ENCODE data around the gene TMEM143.
A peak's percentile ranks its signal among the peaks of the same experiment; 100 is the strongest.
"Not testable (repeated sequence)": the region's sequence is repeated elsewhere in the genome, so short reads cannot be mapped to it uniquely, and the experiment has no call there.

TMEM143 gene

DNA sequence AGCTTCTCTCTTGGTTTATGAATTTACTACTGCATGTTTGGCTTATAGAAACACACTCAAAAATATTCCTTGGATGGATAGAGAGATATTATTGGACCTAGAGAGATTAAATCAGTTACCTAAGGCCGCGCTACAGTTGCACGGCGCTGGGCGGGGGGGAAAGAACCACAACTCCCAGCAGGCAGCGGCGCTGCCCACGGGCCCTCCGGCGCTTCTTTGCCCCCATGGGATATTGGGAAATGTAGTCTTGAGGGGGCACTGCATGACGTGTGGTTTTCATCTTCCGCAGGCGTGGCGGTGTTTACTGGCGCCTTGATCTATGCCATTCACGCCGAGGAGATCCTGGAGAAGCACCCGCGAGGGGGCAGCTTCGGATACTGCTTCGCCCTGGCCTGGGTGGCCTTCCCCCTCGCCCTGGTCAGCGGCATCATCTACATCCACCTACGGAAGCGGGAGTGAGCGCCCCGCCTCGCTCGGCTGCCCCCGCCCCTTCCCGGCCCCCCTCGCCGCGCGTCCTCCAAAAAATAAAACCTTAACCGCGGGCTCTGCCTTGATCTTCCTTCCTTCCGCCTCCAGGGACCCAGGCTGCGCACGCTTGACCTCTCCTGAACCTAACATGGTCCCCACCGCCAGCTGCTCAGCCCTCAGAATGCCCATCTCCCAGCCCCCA, 33.6 kb downstream of the TMEM143 start:
- DNase-seq (ENCODE audit: low read depth, low spot score): peak; percentile 73

DNA sequence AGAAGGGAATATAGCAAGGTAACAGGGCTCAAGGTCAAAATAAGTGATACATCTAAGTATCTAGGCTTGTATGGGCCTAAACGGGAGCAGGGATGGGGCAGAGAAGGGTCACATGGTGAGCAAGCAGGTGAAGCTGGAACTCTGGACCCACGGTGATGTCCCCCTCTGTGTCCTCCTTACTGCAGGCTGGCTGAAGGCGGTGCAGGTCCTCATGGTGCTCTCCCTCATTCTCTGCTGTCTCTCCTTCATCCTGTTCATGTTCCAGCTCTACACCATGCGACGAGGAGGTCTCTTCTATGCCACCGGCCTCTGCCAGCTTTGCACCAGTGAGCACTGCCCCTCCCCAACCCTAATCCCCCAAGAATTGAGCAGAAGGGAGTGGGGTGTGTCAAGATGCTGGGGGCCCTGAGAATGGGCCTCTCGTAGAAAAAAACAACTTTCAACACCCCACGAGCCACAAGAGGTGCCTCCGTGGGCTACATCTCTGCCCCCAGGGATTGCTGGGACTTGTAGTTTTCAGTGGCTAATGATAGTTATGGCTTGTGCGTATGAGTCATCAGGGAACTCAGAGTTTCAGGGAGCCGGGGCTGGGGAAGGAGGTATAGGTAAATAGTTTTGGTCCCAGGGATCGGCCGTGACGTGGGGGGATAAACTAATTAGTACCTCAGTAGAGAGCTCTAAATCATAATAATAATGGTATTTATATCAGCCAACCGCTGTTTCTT, 34.4 kb downstream of the TMEM143 start:
- DNase-seq (ENCODE audit: low read depth, low spot score): no peak

DNA sequence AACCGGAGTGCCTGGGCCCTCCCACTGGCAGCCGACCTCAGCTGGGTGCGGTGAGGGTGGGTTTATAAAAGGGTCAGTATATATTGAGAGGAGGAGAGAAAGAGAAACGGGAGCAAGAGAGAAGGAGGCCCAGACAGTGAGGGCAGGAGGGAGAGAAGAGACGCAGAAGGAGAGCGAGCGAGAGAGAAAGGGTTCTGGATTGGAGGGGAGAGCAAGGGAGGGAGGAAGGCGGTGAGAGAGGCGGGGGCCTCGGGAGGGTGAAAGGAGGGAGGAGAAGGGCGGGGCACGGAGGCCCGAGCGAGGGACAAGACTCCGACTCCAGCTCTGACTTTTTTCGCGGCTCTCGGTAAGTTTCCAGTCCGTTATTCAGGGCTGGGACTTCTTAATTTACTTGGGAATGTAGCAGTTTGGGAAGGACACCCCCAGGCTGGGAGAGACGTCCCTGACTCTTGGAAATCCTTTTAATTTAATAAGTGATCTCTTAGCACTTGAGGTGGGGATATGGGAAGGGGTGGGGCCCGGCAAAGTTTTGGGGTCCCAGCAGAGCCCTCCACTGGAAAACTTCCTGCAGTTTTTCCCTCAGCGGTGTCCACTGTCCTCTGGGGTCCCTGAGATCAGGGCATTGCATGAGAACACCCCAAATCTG, 38.4 kb downstream of the TMEM143 start, which contains the start of gene EMP3:
TSS of gene EMP3 (plus strand) at position 288 of the 646 bp plus-strand sequence. CDS start 1,293 bp downstream, outside the sequence.
- DNase-seq (ENCODE audit: low read depth, low spot score): peak; percentile 67

DNA sequence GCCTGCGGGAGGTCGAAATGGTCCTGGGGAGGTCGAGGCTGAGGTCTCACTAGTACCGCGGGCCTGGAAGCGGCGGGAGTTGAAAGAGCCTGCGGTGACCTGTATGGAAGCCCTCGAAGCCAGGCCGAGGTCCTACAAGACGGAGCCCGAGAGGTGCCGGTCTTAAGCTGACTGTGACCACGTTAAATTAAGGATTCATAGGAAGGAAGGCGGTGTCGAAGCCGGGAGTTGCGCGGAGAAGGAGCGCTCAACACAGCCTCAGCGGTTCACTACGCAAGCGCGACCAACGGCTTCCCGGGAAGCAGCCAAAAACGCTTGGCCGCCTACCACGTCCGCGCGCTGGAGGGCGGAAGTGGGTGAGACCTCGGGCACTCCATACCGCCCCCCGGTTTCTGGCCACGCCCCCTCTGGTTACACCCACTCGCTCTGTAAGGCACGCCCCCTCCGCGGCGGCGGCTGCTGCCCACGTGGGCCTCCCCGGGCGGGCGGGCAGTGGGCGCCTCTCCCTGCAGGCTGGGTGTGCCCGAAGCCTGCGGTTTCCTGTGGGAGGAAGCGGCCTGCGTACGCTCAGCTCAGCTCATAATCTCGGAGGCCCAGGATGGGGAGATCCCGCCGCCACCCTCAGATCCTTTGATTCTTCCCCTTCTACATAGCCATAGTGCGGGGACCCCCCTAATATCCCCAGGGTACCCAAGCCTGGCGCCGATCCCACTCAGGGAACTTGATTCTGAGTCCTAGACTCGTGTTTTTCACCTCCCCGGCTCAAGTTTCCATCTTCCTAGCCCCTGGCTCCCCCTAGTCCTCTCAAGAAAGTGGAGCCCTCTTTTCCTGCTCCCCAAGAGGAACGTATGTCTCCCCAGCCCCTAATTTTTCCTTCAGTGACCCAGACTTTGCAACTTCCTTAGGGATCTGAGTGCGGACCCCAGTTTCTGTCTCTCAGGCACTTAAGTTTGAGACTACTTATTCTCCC, 41.8 kb downstream of the TMEM143 start:
- peak; percentile 98 for DNase-seq (ENCODE audit: low read depth, low spot score)

DNA sequence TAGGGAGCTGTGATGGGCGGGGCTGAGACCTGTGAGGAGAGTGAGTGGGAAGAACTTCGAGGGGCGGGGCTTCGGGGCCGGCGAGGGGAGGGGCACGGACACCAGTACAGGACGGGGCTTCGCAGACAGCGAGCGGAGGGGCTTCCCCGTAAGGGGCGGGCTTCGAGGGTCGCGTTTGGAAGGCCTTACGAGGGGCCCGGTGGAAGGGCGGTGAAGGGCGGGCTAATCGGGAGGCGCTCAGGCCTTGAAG, 42.4 kb downstream of the TMEM143 start:
- DNase-seq (ENCODE audit: low read depth, low spot score): peak; percentile 90

DNA sequence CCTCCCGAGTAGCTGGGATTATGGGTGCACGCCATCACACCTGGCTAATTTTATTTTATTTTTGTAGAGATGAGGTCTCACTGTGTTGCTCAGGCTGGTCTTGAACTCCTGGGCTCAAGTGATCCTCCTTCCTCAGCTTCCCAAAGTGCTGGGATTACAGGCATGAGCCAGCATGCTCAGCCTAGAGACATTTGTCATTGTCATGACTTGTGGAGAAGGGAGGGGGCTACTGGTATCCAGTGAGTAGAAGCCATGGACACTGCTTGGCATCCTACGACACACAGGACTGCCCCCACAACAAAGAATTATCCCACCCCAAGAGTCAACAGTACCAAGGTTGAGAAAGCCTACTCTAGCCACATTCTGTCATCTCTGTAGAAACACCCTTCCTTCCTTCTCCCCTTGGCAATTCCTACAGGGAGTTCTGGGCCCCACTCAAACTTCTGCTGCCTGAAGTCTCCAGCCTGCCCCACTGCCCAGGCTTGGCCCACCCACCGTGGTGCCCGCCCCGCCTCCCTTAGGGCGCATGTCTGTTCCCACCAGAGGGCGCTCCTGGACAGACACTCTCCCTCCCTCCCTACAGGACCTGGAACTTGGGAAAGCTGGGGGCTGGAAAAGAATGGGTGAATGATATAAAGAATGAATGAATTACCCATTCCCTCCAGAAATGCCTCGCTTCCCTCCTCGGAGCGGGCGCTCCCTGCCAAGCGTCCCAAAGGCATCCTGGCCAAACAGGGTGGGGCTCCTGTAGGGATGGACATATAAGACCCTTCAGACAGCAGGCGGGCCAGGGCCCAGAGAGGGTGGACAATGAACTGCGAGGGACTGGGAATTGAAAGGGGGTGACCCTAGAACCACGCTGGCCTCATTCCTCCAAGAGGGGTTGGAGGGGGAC, 43.8 kb downstream of the TMEM143 start:
- DNase-seq (ENCODE audit: low read depth, low spot score): peak; percentile 58

DNA sequence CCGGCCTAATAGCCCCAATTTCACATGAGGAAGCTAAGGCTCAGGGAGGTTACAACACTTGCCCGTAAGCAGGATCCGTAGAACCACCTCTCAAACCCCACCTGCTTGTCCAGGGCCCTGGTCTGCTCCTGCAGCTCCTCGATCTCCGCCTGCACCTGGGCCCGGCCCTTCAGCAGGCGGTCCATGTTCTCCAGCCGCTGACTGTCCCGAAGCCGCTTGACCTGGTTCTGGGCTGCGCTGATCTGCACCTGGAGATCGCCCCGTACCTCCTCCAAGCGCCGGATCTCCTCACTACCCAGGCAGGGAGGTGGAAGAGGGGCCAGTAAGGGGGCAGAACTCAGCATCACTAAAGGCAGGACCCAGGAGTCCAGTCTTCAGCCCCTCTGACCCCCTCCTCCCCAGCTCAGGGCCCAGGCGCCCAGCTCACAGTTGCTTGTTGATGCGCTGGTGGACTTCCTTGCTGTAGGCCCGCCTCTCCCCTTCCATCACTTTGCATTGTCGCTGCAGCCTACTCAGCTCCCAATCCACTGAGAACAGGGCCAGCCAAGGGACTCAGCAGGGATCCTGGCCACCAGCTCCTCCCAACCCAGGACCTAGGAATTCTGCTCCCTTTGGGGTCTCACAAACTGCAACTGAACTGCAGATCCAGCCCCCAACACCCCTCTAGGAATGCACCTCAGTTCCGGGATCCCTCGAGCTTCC, 45.3 kb downstream of the TMEM143 start:
- no peak for DNase-seq (ENCODE audit: low read depth, low spot score)

DNA sequence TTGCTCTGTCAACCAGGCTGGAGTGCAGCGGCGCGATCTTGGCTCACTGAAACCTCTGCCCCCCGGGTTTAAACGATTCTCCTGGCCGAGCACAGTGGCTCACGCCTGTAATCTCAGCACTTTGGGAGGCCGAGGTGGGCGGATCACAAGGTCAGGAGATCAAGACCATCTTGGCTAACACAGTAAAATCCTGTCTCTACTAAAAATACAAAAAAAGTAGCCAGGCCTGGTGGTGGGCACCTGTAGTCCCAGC, 46.1 kb downstream of the TMEM143 start:
- DNase-seq (ENCODE audit: low read depth, low spot score): not testable (repeated sequence)

DNA sequence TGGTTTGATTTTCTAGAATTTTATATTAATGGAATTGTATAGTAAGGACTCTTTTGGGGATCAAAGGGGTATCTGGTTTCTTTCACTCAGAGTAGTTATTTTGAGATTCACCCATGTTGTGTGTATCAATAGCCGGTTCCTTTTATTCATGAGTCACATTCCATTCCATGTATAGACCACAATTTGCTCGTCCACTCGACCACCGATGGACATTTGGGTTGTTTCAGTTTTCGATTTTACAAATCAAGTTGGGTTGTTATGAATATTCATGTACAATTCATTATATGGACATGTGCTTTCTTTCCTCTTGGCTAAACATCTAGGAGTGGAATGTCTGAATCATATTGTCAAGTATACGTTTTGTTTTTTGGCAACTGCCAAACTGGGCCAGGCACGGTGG, 48.0 kb downstream of the TMEM143 start:
- no peak for DNase-seq (ENCODE audit: low read depth, low spot score)

DNA sequence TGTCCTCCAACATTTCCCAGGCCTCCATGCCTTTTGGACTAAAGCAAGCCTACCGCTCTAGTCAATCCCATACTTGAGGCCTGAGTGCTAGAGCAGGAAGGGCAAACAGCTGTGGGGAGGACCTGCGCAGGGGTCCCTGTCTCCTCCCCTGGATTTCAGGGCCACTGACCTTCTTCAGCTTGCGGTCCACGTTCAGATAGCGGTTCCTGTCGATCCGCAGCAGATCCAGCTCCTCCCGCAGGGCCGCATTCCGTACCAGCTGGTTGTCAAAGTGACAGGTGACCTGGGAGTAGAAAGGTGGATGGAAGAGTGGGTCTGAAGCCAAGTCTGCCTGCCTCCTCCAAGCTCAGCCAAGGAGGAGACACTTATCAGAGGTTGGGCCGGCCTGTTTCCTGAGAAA, 52.4 kb downstream of the TMEM143 start:
- DNase-seq (ENCODE audit: low read depth, low spot score): no peak

DNA sequence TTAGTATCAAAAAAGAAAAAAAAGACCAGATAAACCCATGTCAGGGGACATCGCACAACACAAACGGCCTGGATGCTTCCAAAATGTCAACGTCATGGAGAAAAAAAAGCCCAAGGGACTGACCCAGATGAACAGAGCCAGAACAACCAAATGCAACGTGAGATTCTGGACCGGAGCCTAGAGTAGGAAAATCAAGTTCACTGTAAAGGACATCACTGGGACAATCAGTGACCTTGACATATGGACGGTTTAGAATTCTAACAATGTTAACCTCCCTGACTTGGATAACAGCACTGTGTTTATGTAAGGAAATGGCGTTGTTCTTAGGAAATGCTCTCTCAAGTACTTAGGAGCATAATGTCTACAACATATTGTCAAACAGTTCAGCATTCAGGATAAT, 53.5 kb downstream of the TMEM143 start:
- DNase-seq (ENCODE audit: low read depth, low spot score): no peak

DNA sequence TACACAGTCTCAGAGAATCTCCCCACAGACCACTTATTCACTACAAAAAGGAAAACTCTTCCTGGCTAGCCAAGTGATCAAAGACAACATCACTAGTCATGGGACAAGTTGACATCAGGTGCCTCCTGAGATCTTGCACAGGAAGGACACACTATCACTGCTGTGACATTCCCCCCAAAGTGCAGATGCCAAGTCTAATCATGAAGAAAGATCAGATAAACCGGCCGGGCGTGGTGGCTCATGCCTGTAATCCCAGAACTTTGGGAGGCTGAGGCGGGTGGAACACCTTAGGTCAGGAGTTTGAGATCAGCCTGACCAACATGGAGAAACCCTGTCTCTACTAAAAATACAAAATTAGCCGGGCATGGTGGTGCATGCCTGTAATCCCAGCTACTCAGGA, 54.0 kb downstream of the TMEM143 start:
- DNase-seq (ENCODE audit: low read depth, low spot score): not testable (repeated sequence)

DNA sequence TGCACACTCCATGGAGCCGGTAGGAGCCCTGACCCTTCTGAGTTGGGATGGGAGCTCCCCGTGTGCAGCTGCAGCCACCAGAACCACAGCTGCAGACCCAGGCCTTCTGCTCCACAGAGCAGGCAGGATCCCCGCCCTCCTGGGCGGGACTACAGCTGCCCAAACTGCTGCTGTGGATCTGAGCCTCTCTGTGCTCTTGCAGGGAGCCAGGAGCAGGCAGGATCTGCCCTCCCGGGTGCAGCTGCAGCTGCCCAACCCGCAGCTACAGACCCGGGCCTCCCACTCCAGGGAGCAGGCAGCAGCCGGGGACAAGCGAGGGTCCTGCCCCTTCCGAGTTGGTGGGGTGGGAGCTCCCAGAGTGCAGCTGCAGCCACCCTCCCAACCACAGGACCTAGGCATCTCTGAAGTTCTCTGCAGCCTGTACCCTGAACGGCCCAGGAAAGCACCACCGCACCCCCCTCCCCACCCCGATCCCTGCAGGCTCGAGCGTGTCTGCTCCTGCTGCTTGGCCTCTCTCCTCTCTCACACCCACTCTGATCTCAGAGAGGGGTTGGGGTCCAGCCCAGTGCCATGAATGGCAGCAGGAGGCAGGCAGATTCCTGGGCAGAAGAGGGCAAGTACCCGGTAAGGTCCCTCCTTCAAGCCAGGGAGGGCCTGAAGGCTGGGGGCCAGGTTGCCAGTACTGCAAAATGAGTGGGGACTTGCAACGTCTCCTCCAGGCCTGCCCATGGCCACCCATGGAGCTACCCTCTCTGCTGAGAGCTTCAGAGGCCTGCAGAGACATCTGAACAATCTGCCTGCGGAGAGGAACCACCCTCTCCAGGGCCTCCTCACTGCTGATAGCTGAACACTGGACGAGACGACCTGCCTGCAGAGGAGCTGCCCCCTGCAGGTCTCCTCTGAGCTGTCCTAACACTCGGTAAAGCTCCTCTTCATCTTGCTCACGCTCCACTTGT, 54.8 kb downstream of the TMEM143 start:
- no peak for DNase-seq (ENCODE audit: low read depth, low spot score)

DNA sequence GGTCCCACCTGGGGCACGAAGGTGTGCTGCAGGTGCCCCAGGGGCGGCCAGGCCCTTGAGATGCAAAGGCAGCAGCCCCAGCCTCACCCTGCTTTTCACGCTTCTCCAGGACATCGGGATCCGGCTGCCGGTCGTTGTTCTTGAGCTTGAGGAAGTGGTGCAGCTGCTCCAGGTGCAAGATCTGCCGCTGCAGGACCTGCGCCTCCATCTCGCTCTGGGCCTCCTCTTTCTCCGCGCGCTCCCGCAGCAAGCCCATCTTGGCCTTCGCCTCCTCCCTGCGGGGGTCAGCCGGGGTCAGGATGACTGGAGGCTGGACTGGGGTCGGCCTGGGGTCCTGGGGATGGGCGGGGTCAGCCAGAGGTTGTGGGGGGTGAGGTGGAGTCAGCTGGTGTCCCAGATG, 59.9 kb downstream of the TMEM143 start:
- DNase-seq (ENCODE audit: low read depth, low spot score): no peak

DNA sequence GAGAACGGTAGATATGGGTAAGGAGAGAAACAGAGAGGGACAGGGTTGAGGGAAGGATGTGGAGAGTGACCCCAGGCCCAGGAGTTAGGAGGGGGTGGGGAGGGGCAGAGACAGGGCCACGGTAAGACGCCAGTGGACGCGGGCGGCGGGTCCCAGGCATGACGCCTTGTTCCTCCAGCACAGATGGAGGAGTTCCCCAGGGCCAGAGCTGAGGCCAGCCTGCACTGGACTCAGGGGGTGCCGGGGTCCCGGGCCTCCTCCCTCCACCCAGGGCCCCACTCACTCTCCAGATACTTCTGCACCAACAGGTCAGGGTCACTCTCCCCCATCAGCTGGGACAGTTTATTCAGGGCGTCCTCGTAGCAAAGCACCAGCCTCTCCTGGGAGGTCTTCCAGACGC, 60.4 kb downstream of the TMEM143 start:
- no peak for DNase-seq (ENCODE audit: low read depth, low spot score)

DNA sequence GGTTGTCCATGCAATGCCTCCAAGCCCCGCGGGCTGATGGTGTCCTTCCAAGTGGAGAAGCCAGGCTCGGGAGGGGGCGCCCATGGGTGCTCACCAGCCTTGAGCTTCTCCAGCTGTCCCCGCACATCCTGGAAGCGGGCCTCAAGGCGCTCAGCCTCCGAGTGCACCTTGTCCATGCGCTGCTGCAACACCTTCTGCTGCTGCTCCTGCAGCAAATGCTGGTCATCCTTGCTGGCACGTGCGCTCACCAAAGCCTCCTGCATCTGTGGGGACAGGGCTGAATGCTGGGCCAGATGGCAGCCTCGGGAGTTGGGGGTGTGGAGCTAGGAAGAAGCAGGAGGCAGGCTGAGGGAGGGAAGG, 61.2 kb downstream of the TMEM143 start:
- no peak for DNase-seq (ENCODE audit: low read depth, low spot score)

DNA sequence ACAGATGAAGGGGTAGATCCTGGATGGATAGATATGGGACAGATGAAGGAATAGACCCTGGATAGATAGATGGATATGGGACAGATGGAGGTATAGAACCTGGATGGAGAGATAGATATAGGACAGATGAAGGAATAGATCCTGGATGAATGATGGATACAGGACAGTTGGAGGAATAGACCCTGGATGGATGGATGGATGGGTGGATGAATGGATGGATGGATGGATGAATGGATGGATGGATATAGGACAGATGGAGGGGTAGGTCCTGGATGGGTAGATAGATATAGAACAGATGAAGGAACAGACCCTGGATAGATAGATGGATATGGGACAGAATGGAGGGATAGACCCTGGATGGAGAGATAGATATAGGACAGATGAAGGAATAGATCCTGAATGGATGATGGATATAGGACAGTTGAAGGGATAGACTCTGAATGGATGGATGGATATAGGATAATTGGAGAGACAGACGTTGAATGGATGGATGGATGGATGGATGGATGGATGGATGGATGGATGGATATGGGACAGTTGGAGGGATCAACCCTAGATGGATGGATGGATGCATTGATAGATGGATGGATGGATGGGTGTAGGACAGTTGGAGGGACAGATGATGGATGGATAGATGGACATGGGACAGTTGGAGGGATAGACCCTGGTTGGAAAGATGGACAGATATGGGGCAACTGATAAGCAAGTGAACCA, 61.7 kb downstream of the TMEM143 start:
- no peak for DNase-seq (ENCODE audit: low read depth, low spot score)

DNA sequence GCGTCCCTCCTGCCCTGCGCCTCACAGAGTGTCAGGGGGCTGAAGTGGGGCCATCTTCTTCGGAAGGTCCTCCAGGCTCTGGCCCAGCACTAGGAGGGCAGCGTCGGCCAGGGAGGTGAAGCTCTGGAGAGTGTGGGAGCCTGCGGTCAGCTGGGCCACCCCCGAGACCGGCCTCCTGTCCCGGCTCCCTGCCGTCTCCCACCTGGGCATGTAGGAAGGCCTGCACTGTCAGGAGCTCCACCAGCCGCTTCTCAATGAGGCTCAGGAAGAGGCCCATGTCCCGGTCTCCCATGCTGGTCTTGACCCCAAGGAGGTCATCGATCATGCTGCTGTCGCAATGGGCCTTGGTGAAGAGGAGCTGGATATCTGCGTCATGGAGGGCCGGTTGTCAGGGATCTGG, 65.8 kb downstream of the TMEM143 start:
- no peak for DNase-seq (ENCODE audit: low read depth, low spot score)
